BE2C (cell line): ENCODE measurements around the gene AGBL4.

Experiments
- DNase-seq: peaks from one replicate; pipeline ENCODE4 v3.0.0-alpha.2; 2020
- H3K27me3 ChIP-seq: fragments of 250-450 bp; sonication (Bioruptor Pico); 2 replicates; pipeline ENCODE4 v1.5.1; 2020; ENCODE audit warnings: mild to moderate bottlenecking
- H3K36me3 ChIP-seq: fragments of 250-450 bp; sonication (Bioruptor Pico); 2 replicates; pipeline ENCODE4 v1.5.1; 2020; ENCODE audit warnings: mild to moderate bottlenecking
- H3K4me1 ChIP-seq: fragments of 250-450 bp; sonication (Bioruptor Pico); 2 replicates; pipeline ENCODE4 v1.5.1; 2020
- H3K4me3 ChIP-seq: 2 replicates; pipeline ENCODE4 v1.5.1; 2011; ENCODE audit warnings: low read depth, low read length
- H3K9me3 ChIP-seq: fragments of 250-450 bp; sonication (Bioruptor Pico); 2 replicates; pipeline ENCODE4 v1.5.1; 2020
- CTCF ChIP-seq: IDR thresholded peaks from 2 replicates; pipeline ENCODE4 v1.5.1; 2012; ENCODE audit warnings: mild to moderate bottlenecking, low read depth, low read length

Gene AGBL4

GRCh38 chr1:48939042-48939441 lies 1084.7 kb downstream of the AGBL4 start:
- Histone ChIP-seq H3K27me3 (no peaks in the 10 kb centered on the region), H3K36me3 (no peaks in the 10 kb centered on the region), H3K4me3 (no peak overlapping the region), H3K4me1 (no peaks in the 10 kb centered on the region), H3K9me3 (no peaks in the 10 kb centered on the region)
- TF ChIP-seq CTCF, result no peak
- DNase-seq, result no peak

GRCh38 chr1:48937732-48938131 lies 1086.0 kb downstream of the AGBL4 start:
- Histone ChIP-seq H3K4me1 (no peaks in the 10 kb centered on the region), H3K9me3 (no peaks in the 10 kb centered on the region), H3K27me3 (no peaks in the 10 kb centered on the region), H3K36me3 (no peaks in the 10 kb centered on the region), H3K4me3 (no peak overlapping the region)
- no peak for DNase-seq
- TF ChIP-seq CTCF, result no peak

- H3K4me1 ChIP-seq, result peaks cover 5% of the 10 kb centered on the region; the same call in 1 of the 2 replicates
- no peaks in the 10 kb centered on the region for H3K9me3 ChIP-seq
- TF ChIP-seq CTCF, result no peak
- H3K36me3 ChIP-seq, result no peaks in the 10 kb centered on the region
- DNase-seq, result no peak
- H3K4me3 ChIP-seq, result no peak overlapping the region
- H3K27me3 ChIP-seq, result no peaks in the 10 kb centered on the region
These were observed 1087.3 kb downstream of the AGBL4 start for GRCh38 chr1:48936436-48936835.

GRCh38 chr1:48932366-48932765 lies 1091.4 kb downstream of the AGBL4 start:
- Histone ChIP-seq H3K4me3 (no peak overlapping the region), H3K27me3 (no peaks in the 10 kb centered on the region), H3K9me3 (no peaks in the 10 kb centered on the region), H3K4me1 (peaks cover 5% of the 10 kb centered on the region; the same call in 1 of the 2 replicates), H3K36me3 (no peaks in the 10 kb centered on the region)
- TF ChIP-seq CTCF, result no peak
- no peak for DNase-seq

GRCh38 chr1:48931506-48932192 lies 1092.1 kb downstream of the AGBL4 start:
- DNase-seq, result no peak

More at GRCh38 chr1:48931506-48932192, 1092.1 kb downstream of the AGBL4 start:
- Histone ChIP-seq H3K27me3 (no peaks in the 10 kb centered on the region), H3K4me1 (peaks cover 5% of the 10 kb centered on the region; the same call in 1 of the 2 replicates), H3K36me3 (no peaks in the 10 kb centered on the region), H3K4me3 (no peak overlapping the region), H3K9me3 (no peaks in the 10 kb centered on the region)
- TF ChIP-seq CTCF, result no peak
